ENCODE data around the gene SLC25A13.

SLC25A13 gene

GRCh38 chr7:96080027-96080426 lies 241.9 kb downstream of the SLC25A13 start:
- DNase-seq = no peak

GRCh38 chr7:96076350-96076707 lies 245.6 kb downstream of the SLC25A13 start:
- peak; percentile 30 for DNase-seq

GRCh38 chr7:96075510-96076349 lies 246.2 kb downstream of the SLC25A13 start:
- peak; percentile 77 for DNase-seq

- DNase-seq = no peak
Measured at GRCh38 chr7:96074871-96075270, 247.0 kb downstream of the SLC25A13 start.

Measured in NCI-H1694 treated with DMSO at 0.1 percent for 48 hours (cell line).